IMR-90 (cell line): ENCODE data around the gene PLOD3. TPM values are rescaled to one million over a fixed set of nuclear protein-coding genes. Genes with fewer than 3 reads are reported as not detected.

Source experiments
- FOS ChIP-seq: fragments of 150-350 bp; IDR thresholded peaks from 2 replicates; pipeline ENCODE4 v1.6.1; 2016; ENCODE audit warnings: low read depth, low read length
- polyA plus RNA-seq, 3 experiments: library from polyadenylated mRNA; depleted of rRNA; stranded (reverse); fragments of >200 nt; gene quantifications; 2 replicates each; pipeline ENCODE4 v1.2.3, GENCODE V29; 2012; ENCODE audit warnings: low replicate concordance in 1 of 3
- total RNA-seq: library from RNA; depleted of rRNA; stranded (reverse); fragments of >200 nt; gene quantifications from 2 replicates; pipeline ENCODE4 v1.2.3, GENCODE V29; 2012
- TF ChIP-seq, protein P1 (sequence below): conservative IDR thresholded peaks from 2 replicates; pipeline ENCODE4 v1.5.1; 2012; ENCODE audit warnings: mild to moderate bottlenecking, low read depth, low read length, improper control_type of control experiment

PLOD3 gene
- total and polyA plus RNA-seq, 2 of the 4 experiments (the other 2 are of a cell fraction) = 21.7 to 159 TPM

DNA sequence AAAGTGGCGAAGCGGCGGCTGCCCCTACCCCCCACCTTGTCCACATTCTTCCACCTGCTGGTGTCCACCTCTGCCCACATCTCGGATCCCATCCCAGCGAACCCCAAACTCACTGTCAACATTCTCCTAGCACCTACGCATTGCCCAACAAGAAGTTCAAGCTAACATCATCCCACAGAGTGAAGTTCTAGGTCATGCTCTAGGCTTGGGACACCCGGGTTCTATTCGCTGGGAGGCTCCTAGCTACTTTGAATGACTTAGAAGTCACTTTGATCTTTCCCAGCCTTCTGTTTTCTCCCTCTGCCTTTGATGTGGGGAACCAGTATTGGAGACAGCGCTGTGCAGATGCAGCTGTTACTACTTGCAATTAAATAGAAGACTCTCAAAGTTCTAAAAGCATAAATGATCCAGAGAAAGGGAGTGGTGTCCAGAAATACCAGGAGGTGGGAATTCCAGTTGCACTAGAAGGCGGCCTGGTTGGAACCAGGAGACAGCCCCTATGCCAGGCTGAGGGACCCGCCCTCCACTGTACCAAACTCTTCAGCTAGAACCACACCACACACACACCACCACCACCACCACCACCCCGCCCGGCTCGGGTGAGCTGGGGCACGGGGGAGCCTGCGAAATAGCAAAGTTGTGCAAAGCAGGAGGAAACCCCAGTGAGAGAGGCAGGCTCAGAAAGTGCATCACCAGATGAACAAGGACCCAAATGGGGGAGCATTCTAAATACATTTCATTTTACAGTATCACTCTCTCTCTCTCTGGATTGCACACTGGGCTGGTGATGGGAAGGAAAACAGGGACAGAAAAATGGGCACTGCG lies 46.6 kb downstream of the PLOD3 start (continued):
- TF ChIP-seq, protein P1, sequence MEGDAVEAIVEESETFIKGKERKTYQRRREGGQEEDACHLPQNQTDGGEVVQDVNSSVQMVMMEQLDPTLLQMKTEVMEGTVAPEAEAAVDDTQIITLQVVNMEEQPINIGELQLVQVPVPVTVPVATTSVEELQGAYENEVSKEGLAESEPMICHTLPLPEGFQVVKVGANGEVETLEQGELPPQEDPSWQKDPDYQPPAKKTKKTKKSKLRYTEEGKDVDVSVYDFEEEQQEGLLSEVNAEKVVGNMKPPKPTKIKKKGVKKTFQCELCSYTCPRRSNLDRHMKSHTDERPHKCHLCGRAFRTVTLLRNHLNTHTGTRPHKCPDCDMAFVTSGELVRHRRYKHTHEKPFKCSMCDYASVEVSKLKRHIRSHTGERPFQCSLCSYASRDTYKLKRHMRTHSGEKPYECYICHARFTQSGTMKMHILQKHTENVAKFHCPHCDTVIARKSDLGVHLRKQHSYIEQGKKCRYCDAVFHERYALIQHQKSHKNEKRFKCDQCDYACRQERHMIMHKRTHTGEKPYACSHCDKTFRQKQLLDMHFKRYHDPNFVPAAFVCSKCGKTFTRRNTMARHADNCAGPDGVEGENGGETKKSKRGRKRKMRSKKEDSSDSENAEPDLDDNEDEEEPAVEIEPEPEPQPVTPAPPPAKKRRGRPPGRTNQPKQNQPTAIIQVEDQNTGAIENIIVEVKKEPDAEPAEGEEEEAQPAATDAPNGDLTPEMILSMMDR = no peak
- no peak for TF ChIP-seq FOS
